GM23338 (cell line): Measurements from ENCODE around the gene PKHD1. TPM values are rescaled to one million over a fixed set of nuclear protein-coding genes. Genes with fewer than 3 reads are reported as not detected.

ENCODE experiments used
- ATAC-seq: fragments of 200-7000 bp; cut with Tn5 transposase; 3 replicates; pipeline ENCODE4 v1.9.1; 2020
- DNase-seq: peaks from one replicate; pipeline ENCODE4 v3.0.0-alpha.2; 2015; ENCODE audit warnings: low spot score
- H2AFZ ChIP-seq: fragments of 200-600 bp; sonication (generic); 2 replicates; pipeline ENCODE4 v1.8.0; 2016; ENCODE audit warnings: antibody characterized with exemption, mild to moderate bottlenecking, moderate library complexity
- H3F3A ChIP-seq: fragments of 200-600 bp; sonication (generic); replicated peaks from 2 replicates; pipeline ENCODE4 v1.8.0; 2017; ENCODE audit warnings: antibody characterized with exemption, mixed run types, low read depth
- H3K27ac ChIP-seq: fragments of 200-600 bp; sonication (generic); 2 replicates; pipeline ENCODE4 v1.6.1; 2016; ENCODE audit warnings: low read depth
- H3K27me3 ChIP-seq: fragments of 200-600 bp; sonication (generic); 2 replicates; pipeline ENCODE4 v1.8.0; 2016; ENCODE audit warnings: mild to moderate bottlenecking, mixed run types, moderate library complexity; ENCODE audit not compliant: insufficient read depth
- H3K36me3 ChIP-seq: fragments of 200-600 bp; sonication (generic); 2 replicates; pipeline ENCODE4 v1.8.0; 2016; ENCODE audit warnings: mild to moderate bottlenecking; ENCODE audit not compliant: insufficient read depth
- H3K4me1 ChIP-seq: fragments of 200-600 bp; sonication (generic); 2 replicates; pipeline ENCODE4 v1.8.0; 2016; ENCODE audit warnings: mild to moderate bottlenecking, moderate library complexity; ENCODE audit not compliant: insufficient read depth
- H3K4me2 ChIP-seq: fragments of 200-600 bp; sonication (generic); 2 replicates; pipeline ENCODE4 v1.7.1; 2017; ENCODE audit warnings: mixed run types
- H3K4me3 ChIP-seq: fragments of 200-600 bp; sonication (generic); 2 replicates; pipeline ENCODE4 v1.6.1; 2016; ENCODE audit warnings: mixed run types
- H3K79me2 ChIP-seq: fragments of 200-600 bp; sonication (generic); replicated peaks from 2 replicates; pipeline ENCODE4 v1.8.0; 2017; ENCODE audit warnings: mild to moderate bottlenecking; ENCODE audit not compliant: insufficient read depth
- H3K9me2 ChIP-seq: fragments of 200-600 bp; sonication (generic); 2 replicates; pipeline ENCODE4 v1.8.0; 2017; ENCODE audit not compliant: insufficient read depth
- H4K20me1 ChIP-seq: fragments of 200-600 bp; sonication (generic); replicated peaks from 2 replicates; pipeline ENCODE4 v1.8.0; 2017; ENCODE audit warnings: mild to moderate bottlenecking; ENCODE audit not compliant: insufficient read depth
- H3K27ac Mint-ChIP-seq: 2 replicates; pipeline ENCODE4 v1.8.0; 2020; ENCODE audit warnings: inconsistent platforms, mild to moderate bottlenecking, moderate library complexity, mixed read lengths
- H3K27me3 Mint-ChIP-seq: 3 replicates; pipeline ENCODE4 v1.8.0; 2022; ENCODE audit warnings: low read depth, mild to moderate bottlenecking, moderate library complexity, mixed read lengths, inconsistent platforms; ENCODE audit not compliant: insufficient read depth, poor library complexity
- H3K36me3 Mint-ChIP-seq: 3 replicates; pipeline ENCODE4 v1.8.0; 2021; ENCODE audit warnings: low read depth, mild to moderate bottlenecking, inconsistent platforms, moderate library complexity, mixed read lengths
- H3K4me1 Mint-ChIP-seq: 3 replicates; pipeline ENCODE4 v1.8.0; 2020; ENCODE audit warnings: mild to moderate bottlenecking, inconsistent platforms, mixed read lengths
- H3K4me3 Mint-ChIP-seq: 3 replicates; pipeline ENCODE4 v1.8.0; 2021; ENCODE audit warnings: moderate library complexity, mild to moderate bottlenecking, inconsistent platforms, mixed read lengths
- H3K9me3 Mint-ChIP-seq: 3 replicates; pipeline ENCODE4 v1.8.0; 2020; ENCODE audit warnings: moderate library complexity, mild to moderate bottlenecking, inconsistent platforms, mixed read lengths
- CREB1 ChIP-seq: fragments of 250-450 bp; sonication (Bioruptor Pico); IDR thresholded peaks from 2 replicates; pipeline ENCODE4 v1.5.0; 2020; ENCODE audit warnings: low read depth, mild to moderate bottlenecking, moderate library complexity
- EZH2 ChIP-seq: fragments of 200-600 bp; sonication (generic); IDR thresholded peaks from one replicate; pipeline ENCODE4 v1.8.0; 2017; ENCODE audit warnings: antibody characterized with exemption, mild to moderate bottlenecking, low read depth; ENCODE audit not compliant: unreplicated experiment
- EZH2phosphoT487 ChIP-seq: fragments of 200-600 bp; sonication (generic); IDR thresholded peaks from one replicate; pipeline ENCODE4 v1.8.1; 2018; ENCODE audit warnings: antibody characterized with exemption; ENCODE audit not compliant: unreplicated experiment
- NANOG ChIP-seq: IDR thresholded peaks from 2 replicates; pipeline ENCODE4 v1.6.1; 2016; ENCODE audit warnings: antibody characterized with exemption, borderline replicate concordance
- POLR2AphosphoS5 ChIP-seq: IDR thresholded peaks from 2 replicates; pipeline ENCODE4 v1.6.1; 2016; ENCODE audit warnings: antibody characterized with exemption, low read depth
- STAT1 ChIP-seq: IDR thresholded peaks from one replicate; pipeline ENCODE4 v1.6.1; 2016; ENCODE audit warnings: antibody characterized with exemption; ENCODE audit not compliant: unreplicated experiment
- ZNF331 ChIP-seq: fragments of 250-450 bp; sonication (Bioruptor Pico); IDR thresholded peaks from 2 replicates; pipeline ENCODE4 v1.5.0; 2020; ENCODE audit warnings: low read depth, mild to moderate bottlenecking, moderate library complexity
- polyA plus RNA-seq: library from polyadenylated mRNA; unstranded; fragments of >200 nt; fragmentation: Nextera tagmentation; extraction: Ambion mirVana; gene quantifications from 2 replicates; pipeline ENCODE4 v1.2.1, GENCODE V29; 2016
- total RNA-seq: library from RNA; depleted of rRNA; stranded (reverse); fragments of >200 nt; shearing (Covaris generic); gene quantifications from 2 replicates; pipeline ENCODE4 v1.2.3, GENCODE V29; 2014
- TF ChIP-seq, protein P1 (sequence below): IDR thresholded peaks from 2 replicates; pipeline ENCODE4 v1.6.1; 2016; ENCODE audit warnings: antibody characterized with exemption
- TF ChIP-seq, protein P2 (sequence below), 2 experiments: fragments of 200-600 bp in 1 of 2; sonication (generic) in 1 of 2; conservative IDR thresholded peaks; 2 replicates each; pipeline versions ENCODE4 v1.5.1 to v1.6.1; 2016 to 2017; ENCODE audit warnings: antibody characterized with exemption in 2 of 2, low read depth in 2 of 2, mild to moderate bottlenecking in 2 of 2, moderate library complexity in 1 of 2

PKHD1 gene
- total and polyA plus RNA-seq, 2 experiments from 2014 or later: 0.03 to 0.07 TPM

DNA sequence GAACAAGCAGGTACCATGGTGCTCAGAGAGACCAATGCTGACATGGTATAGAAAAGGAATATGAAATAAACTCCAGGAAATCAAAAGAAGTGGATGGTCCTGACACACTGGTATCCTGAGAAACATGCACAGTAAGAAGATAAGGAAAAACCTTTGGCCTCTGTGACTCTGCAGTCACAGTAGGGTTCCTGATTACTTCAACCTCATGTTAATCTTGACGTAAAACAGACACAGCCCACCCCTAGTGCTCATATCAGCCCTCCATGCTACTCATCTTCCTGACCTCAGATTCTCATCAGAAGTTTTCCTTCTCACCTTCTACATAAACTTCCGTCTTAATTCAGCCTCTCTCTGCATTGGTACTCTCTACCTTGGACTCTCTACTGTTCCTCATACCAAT is 240.9 kb downstream of the PKHD1 start:
- Histone ChIP-seq H3F3A (no peaks in the 10 kb centered on the region), H3K27ac (no peak overlapping the region), H3K9me2 (0 out of 2 replicates have a peak, but pooled peaks cover 3% of the 10 kb centered on the region), H4K20me1 (no peaks in the 10 kb centered on the region), H3K4me1 (peaks cover 14% of the 10 kb centered on the region), H3K4me2 (no peak overlapping the region), H3K36me3 (no peaks in the 10 kb centered on the region), H2AFZ (no peak overlapping the region), H3K27me3 (no peaks in the 10 kb centered on the region), H3K79me2 (no peaks in the 10 kb centered on the region), H3K4me3 (no peak overlapping the region)
- no peaks in the 10 kb centered on the region; the same call in 2 of the 3 replicates for H3K36me3 Mint-ChIP-seq
- H3K4me1 Mint-ChIP-seq: peaks cover 29% of the 10 kb centered on the region
- TF ChIP-seq EZH2: no peak
- TF ChIP-seq, protein P1, sequence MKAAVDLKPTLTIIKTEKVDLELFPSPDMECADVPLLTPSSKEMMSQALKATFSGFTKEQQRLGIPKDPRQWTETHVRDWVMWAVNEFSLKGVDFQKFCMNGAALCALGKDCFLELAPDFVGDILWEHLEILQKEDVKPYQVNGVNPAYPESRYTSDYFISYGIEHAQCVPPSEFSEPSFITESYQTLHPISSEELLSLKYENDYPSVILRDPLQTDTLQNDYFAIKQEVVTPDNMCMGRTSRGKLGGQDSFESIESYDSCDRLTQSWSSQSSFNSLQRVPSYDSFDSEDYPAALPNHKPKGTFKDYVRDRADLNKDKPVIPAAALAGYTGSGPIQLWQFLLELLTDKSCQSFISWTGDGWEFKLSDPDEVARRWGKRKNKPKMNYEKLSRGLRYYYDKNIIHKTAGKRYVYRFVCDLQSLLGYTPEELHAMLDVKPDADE: no peak
- no peaks in the 10 kb centered on the region; the same call in 1 of the 3 replicates for H3K9me3 Mint-ChIP-seq
- no peak for DNase-seq
- no peak for ATAC-seq
- H3K27me3 Mint-ChIP-seq: peaks cover 1% of the 10 kb centered on the region
- H3K27ac Mint-ChIP-seq: no peak overlapping the region
- no peak overlapping the region for H3K4me3 Mint-ChIP-seq

DNA sequence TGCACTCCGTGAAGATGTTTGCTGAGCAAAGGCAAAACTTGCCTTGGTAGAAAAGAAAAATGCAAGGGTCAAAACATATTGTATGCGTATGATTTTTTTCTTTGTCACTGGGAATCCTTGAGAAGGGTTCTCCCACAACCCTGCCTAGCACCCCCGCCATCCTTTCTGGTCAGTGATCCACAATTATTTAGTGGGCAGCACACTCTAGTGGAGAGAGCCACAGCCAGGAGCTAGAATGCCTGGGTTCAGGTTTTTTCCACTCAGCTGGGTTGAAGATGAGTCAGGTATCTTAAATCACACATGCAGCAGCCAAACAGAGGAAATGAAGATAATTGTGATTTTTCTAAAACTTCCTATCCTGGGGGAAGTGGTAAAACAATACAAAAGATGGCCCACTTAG is 243.1 kb downstream of the PKHD1 start:
- TF ChIP-seq, protein P2, sequence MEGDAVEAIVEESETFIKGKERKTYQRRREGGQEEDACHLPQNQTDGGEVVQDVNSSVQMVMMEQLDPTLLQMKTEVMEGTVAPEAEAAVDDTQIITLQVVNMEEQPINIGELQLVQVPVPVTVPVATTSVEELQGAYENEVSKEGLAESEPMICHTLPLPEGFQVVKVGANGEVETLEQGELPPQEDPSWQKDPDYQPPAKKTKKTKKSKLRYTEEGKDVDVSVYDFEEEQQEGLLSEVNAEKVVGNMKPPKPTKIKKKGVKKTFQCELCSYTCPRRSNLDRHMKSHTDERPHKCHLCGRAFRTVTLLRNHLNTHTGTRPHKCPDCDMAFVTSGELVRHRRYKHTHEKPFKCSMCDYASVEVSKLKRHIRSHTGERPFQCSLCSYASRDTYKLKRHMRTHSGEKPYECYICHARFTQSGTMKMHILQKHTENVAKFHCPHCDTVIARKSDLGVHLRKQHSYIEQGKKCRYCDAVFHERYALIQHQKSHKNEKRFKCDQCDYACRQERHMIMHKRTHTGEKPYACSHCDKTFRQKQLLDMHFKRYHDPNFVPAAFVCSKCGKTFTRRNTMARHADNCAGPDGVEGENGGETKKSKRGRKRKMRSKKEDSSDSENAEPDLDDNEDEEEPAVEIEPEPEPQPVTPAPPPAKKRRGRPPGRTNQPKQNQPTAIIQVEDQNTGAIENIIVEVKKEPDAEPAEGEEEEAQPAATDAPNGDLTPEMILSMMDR (conservative IDR thresholded peaks at IDR 0.05; ENCODE audit: low read depth in 2 of 2): peak; percentile 69 to 75
- no peak for TF ChIP-seq EZH2
- peak; percentile 73 for ATAC-seq

DNA sequence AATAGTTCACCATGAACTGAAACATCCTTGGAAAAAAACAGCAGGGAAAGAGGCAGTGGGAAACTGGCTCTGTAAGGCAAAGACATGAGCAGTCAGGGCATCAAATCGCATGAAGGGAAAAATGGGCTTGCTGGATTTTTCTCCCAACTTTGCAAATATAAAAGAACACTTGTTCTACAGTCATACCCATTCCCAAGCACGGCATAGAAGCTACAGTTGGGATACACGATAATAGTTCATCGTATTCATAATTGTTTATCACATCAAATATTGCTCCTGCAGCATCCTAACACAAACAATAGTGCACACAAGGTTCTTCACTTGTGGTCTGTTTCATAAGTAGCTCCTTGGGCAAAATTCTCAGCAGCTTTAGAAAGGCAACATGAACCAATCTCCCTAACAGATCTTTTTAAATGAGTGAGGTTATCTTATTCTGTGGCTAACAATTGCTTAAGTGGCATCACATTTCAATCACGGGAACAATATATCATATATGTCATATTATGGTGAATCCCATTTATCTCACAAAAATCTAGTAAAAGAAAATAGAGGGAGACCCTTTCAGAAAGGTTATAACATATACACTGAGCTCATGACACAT is 243.9 kb downstream of the PKHD1 start:
- Mint-ChIP-seq H3K4me3 (no peak overlapping the region), H3K27ac (no peak overlapping the region), H3K36me3 (no peaks in the 10 kb centered on the region; the same call in 2 of the 3 replicates), H3K4me1 (peaks cover 38% of the 10 kb centered on the region), H3K27me3 (peaks cover 1% of the 10 kb centered on the region), H3K9me3 (no peaks in the 10 kb centered on the region; the same call in 2 of the 3 replicates)
- Histone ChIP-seq H3K36me3 (no peaks in the 10 kb centered on the region), H3K9me2 (no peaks in the 10 kb centered on the region), H3K4me3 (no peak overlapping the region), H3K79me2 (no peaks in the 10 kb centered on the region), H3K27ac (no peak overlapping the region), H4K20me1 (no peaks in the 10 kb centered on the region), H3K4me2 (no peak overlapping the region), H3K27me3 (no peaks in the 10 kb centered on the region), H3K4me1 (peaks cover 16% of the 10 kb centered on the region), H3F3A (no peaks in the 10 kb centered on the region), H2AFZ (no peak overlapping the region)
- DNase-seq (no peak), ATAC-seq (no peak)
- no peak for TF ChIP-seq STAT1
- no peak for TF ChIP-seq CREB1 (CRISPR knock-in tag)
- TF ChIP-seq ZNF331: no peak
- no peak for TF ChIP-seq EZH2phosphoT487
- TF ChIP-seq, protein P2 (conservative IDR thresholded peaks at IDR 0.05; ENCODE audit: low read depth in 2 of 2): no peak
- TF ChIP-seq POLR2AphosphoS5: no peak
- TF ChIP-seq NANOG: no peak

More for the DNA sequence above, 243.1 kb downstream of the PKHD1 start:
- Histone ChIP-seq H3K36me3 (no peaks in the 10 kb centered on the region), H3K27me3 (no peaks in the 10 kb centered on the region), H2AFZ (0 out of 2 replicates have a peak overlapping the region, but pooled peaks have one; percentile 33), H3K79me2 (no peaks in the 10 kb centered on the region), H3K27ac (no peak overlapping the region), H3K4me2 (no peak overlapping the region), H3K4me1 (peaks cover 16% of the 10 kb centered on the region), H3F3A (no peaks in the 10 kb centered on the region), H3K9me2 (no peaks in the 10 kb centered on the region), H3K4me3 (no peak overlapping the region), H4K20me1 (no peaks in the 10 kb centered on the region)
- Mint-ChIP-seq H3K27ac (no peak overlapping the region), H3K9me3 (no peaks in the 10 kb centered on the region; the same call in 2 of the 3 replicates), H3K36me3 (no peaks in the 10 kb centered on the region; the same call in 2 of the 3 replicates), H3K4me3 (no peak overlapping the region), H3K27me3 (peaks cover 1% of the 10 kb centered on the region), H3K4me1 (peaks cover 38% of the 10 kb centered on the region)
- DNase-seq: peak; percentile 54
